ENCODE measurements around the gene SNCA. TPM values are rescaled to one million over a fixed set of nuclear protein-coding genes. Genes with fewer than 3 reads are reported as not detected.

Gene SNCA
- total RNA-seq, 2 experiments from 2014 or later, result 0.85 to 1.3 TPM

GRCh38 chr4:89719536-89720090 is 117.3 kb downstream of the SNCA start:
- no peaks in the 10 kb centered on the region for H3K4me1 Mint-ChIP-seq

GRCh38 chr4:89716893-89717292 is 120.1 kb downstream of the SNCA start:
- Mint-ChIP-seq H3K27ac (no peak overlapping the region), H3K4me1 (no peaks in the 10 kb centered on the region), H3K9me3 (ENCODE audit: low read depth) (no peaks in the 10 kb centered on the region), H3K36me3 (ENCODE audit: low read depth) (no peaks in the 10 kb centered on the region), H3K27me3 (no peaks in the 10 kb centered on the region), H3K4me3 (no peak overlapping the region)
- DNase-seq, result no peak
- CTCF ChIA-PET, result no interaction called here
- intact Hi-C loops (cut with DNase I, micrococcal nuclease), result no loop called here
- ATAC-seq, result no peak
- POLR2A ChIA-PET, result no interaction called here

More at GRCh38 chr4:89719536-89720090, 117.3 kb downstream of the SNCA start:
- ChIA-PET POLR2A (interaction anchor here (0.7 kb wide), 1 partner anchor 48 kb away, joined by 3 read pairs; no protein-coding TSS in a partner anchor), CTCF (no interaction called here)
- Mint-ChIP-seq H3K27me3 (peaks cover 2% of the 10 kb centered on the region), H3K4me3 (no peak overlapping the region), H3K36me3 (ENCODE audit: low read depth) (no peaks in the 10 kb centered on the region), H3K27ac (no peak overlapping the region), H3K9me3 (ENCODE audit: low read depth) (no peaks in the 10 kb centered on the region)
- ATAC-seq (no peak), DNase-seq (no peak)
- intact Hi-C loops (cut with DNase I, micrococcal nuclease), result no loop called here

DNA sequence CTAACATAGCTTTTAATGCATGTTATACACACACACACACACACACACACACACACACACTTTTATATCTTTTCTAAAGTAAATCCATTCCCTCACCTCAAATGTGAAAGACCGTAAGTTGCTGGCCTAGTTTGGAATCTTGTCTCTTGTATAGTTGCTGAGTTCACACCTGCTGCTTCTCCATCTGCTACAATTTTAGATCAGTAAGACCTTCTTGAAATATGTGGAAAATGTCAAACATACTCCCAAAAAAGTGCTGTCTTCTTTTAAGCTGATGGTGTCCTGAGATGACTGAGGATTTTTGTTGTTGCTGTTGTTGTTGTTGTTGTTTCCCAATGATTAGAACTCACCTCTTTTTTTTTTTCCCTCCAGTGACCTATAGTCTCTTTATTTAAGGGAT is 121.3 kb downstream of the SNCA start:
- POLR2A ChIA-PET, result no interaction called here

GRCh38 chr4:89712827-89713226 is 124.1 kb downstream of the SNCA start:
- no peaks in the 10 kb centered on the region for H3K9me3 Mint-ChIP-seq (ENCODE audit: low read depth)
- ChIA-PET CTCF (interaction anchor here (1.0 kb wide), 1 partner anchor 18 kb away, joined by 6 read pairs; no protein-coding TSS in a partner anchor), POLR2A (no interaction called here)
- no peak overlapping the region for H3K4me3 Mint-ChIP-seq
- intact Hi-C loops (cut with DNase I, micrococcal nuclease), result no loop called here
- ATAC-seq (no peak), DNase-seq (no peak)
- H3K27ac Mint-ChIP-seq, result no peak overlapping the region
- H3K27me3 Mint-ChIP-seq, result no peaks in the 10 kb centered on the region
- H3K36me3 Mint-ChIP-seq (ENCODE audit: low read depth), result no peaks in the 10 kb centered on the region
- H3K4me1 Mint-ChIP-seq, result peaks cover 4% of the 10 kb centered on the region

More for the DNA sequence above, 121.3 kb downstream of the SNCA start:
- H3K36me3 Mint-ChIP-seq (ENCODE audit: low read depth), result no peaks in the 10 kb centered on the region
- H3K4me3 Mint-ChIP-seq, result no peak overlapping the region
- CTCF ChIA-PET, result no interaction called here
- DNase-seq, result no peak
- no peaks in the 10 kb centered on the region for H3K9me3 Mint-ChIP-seq (ENCODE audit: low read depth)
- H3K4me1 Mint-ChIP-seq, result no peaks in the 10 kb centered on the region
- no peak for ATAC-seq
- no peaks in the 10 kb centered on the region for H3K27me3 Mint-ChIP-seq
- H3K27ac Mint-ChIP-seq, result no peak overlapping the region
- intact Hi-C loops (cut with DNase I, micrococcal nuclease), result no loop called here

DNA sequence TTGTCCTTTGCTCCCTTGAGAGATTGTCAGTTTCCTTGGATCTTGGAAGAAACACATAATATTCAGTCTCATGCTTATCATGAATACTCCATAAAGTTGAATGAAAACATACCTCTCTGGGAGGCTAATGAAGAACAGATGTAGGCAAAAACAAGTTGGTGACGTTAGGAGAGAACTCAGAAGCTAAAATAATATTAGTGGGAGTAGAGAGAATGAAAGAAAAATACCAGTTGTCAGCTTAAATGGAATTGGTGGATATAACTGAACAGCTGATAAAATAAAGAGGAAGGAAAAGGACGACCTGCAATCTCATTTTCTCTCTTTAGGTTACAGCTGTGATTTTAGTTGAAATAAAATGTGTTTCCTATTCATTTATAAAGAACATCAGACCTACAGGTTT is 124.8 kb downstream of the SNCA start:
- CTCF ChIA-PET, result no interaction called here
- intact Hi-C loops (cut with DNase I, micrococcal nuclease), result no loop called here
- Mint-ChIP-seq H3K4me1 (peaks cover 4% of the 10 kb centered on the region), H3K27me3 (no peaks in the 10 kb centered on the region), H3K36me3 (ENCODE audit: low read depth) (no peaks in the 10 kb centered on the region), H3K4me3 (no peak overlapping the region), H3K27ac (no peak overlapping the region), H3K9me3 (ENCODE audit: low read depth) (no peaks in the 10 kb centered on the region)
- ATAC-seq, result no peak
- POLR2A ChIA-PET, result no interaction called here
- no peak for DNase-seq

- no peak for DNase-seq
- ChIA-PET POLR2A (no interaction called here), CTCF (interaction anchor here (0.6 kb wide), 1 partner anchor 551 kb away, joined by 3 read pairs; no protein-coding TSS in a partner anchor)
- H3K27ac Mint-ChIP-seq, result no peak overlapping the region
- H3K4me3 Mint-ChIP-seq, result no peak overlapping the region
- no peak for ATAC-seq
- H3K27me3 Mint-ChIP-seq, result no peaks in the 10 kb centered on the region
- peaks cover 4% of the 10 kb centered on the region for H3K4me1 Mint-ChIP-seq
- no peaks in the 10 kb centered on the region for H3K9me3 Mint-ChIP-seq (ENCODE audit: low read depth)
- H3K36me3 Mint-ChIP-seq (ENCODE audit: low read depth), result no peaks in the 10 kb centered on the region
- intact Hi-C loops (cut with DNase I, micrococcal nuclease), result no loop called here
These were observed 128.0 kb downstream of the SNCA start for GRCh38 chr4:89708903-89709421.

- CTCF ChIA-PET, result no interaction called here
- peaks cover 4% of the 10 kb centered on the region for H3K4me1 Mint-ChIP-seq
- ATAC-seq, result no peak
These were observed 129.5 kb downstream of the SNCA start for GRCh38 chr4:89707467-89707866.

GRCh38 chr4:89704651-89705395 is 132.1 kb downstream of the SNCA start:
- Mint-ChIP-seq H3K4me1 (peaks cover 4% of the 10 kb centered on the region), H3K27ac (no peak overlapping the region), H3K9me3 (ENCODE audit: low read depth) (no peaks in the 10 kb centered on the region), H3K4me3 (no peak overlapping the region), H3K27me3 (no peaks in the 10 kb centered on the region), H3K36me3 (ENCODE audit: low read depth) (no peaks in the 10 kb centered on the region)
- ATAC-seq, result no peak
- POLR2A ChIA-PET, result no interaction called here
- no peak for DNase-seq
- CTCF ChIA-PET, result no interaction called here
- intact Hi-C loops (cut with DNase I, micrococcal nuclease), result no loop called here

More at GRCh38 chr4:89707467-89707866, 129.5 kb downstream of the SNCA start:
- Mint-ChIP-seq H3K9me3 (ENCODE audit: low read depth) (no peaks in the 10 kb centered on the region), H3K36me3 (ENCODE audit: low read depth) (no peaks in the 10 kb centered on the region), H3K27me3 (no peaks in the 10 kb centered on the region), H3K27ac (no peak overlapping the region), H3K4me3 (no peak overlapping the region)
- DNase-seq, result no peak
- POLR2A ChIA-PET, result no interaction called here
- intact Hi-C loops (cut with DNase I, micrococcal nuclease), result no loop called here

DNA sequence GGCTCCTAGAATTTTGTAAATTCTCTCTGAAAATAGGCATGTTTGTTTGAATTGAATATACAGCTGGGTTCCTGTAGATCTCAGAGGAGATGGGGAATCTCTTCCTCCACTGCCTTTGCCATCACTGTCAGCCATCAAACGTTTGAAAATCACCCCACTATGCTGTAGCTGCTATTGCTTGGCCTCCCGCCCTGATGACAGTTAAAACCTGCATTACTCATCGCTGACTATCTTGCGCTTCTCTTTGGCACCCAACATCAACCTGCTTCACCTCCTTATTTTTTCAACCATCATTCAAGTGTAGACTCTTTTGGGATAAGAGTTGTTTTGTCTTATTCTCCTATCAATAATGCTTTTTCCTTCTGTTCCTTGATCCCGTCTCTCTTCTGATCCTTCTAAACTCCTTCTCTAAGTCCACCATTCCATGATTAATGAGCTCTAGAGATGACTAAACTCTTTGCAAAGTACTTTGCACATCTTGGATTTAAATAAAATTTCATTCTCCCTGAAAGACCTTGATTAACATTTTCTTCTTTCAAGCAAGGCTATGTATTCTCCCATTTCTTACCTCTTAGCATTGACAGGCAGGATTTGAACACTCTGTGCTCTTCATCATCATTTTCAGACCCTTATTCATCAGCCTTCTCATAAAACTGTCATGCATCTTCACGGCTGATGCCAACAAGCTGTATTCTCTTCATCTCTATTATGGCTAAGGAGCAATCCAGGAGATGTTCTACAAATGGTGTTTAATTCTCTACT is 133.0 kb downstream of the SNCA start:
- Mint-ChIP-seq H3K9me3 (ENCODE audit: low read depth) (no peaks in the 10 kb centered on the region), H3K36me3 (ENCODE audit: low read depth) (no peaks in the 10 kb centered on the region), H3K4me1 (peaks cover under 1% of the 10 kb centered on the region), H3K27ac (no peak overlapping the region), H3K27me3 (no peaks in the 10 kb centered on the region), H3K4me3 (no peak overlapping the region)
- POLR2A ChIA-PET, result no interaction called here
- no peak for DNase-seq
- no peak for ATAC-seq
- intact Hi-C loops (cut with DNase I, micrococcal nuclease), result no loop called here
- CTCF ChIA-PET, result no interaction called here

DNA sequence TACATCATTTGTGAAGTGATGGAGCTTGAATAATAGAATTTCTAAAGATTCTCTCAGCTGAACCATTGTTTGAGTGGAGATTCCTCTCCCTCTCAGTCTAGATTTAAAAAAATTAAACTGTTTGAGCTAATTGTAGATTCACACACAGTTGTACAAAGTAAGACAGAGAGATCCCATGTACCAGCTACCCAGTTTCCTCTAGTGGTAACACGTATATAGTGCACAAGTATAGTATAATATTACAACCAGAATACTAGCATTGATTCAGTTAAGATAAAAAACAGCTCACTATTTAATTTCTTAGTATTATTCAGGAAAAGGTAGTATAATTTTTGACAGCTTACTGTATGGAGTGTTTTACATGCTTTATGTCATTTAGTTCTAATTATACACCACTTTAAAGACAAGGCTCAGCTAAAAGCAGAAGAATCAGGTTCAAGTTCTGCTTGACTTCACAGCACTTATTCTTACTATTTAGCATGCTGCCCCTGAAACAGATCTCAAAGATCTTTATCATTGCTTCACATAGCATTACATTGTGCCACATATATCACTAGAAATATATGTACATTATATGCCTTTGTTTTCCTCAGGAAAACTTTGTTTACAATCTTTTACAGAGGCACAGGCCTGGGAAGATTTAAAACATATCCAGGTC is 136.1 kb downstream of the SNCA start:
- POLR2A ChIA-PET, result no interaction called here
- Mint-ChIP-seq H3K27me3 (no peaks in the 10 kb centered on the region), H3K9me3 (ENCODE audit: low read depth) (no peaks in the 10 kb centered on the region), H3K4me1 (no peaks in the 10 kb centered on the region), H3K4me3 (no peak overlapping the region), H3K36me3 (ENCODE audit: low read depth) (no peaks in the 10 kb centered on the region), H3K27ac (no peak overlapping the region)
- intact Hi-C loops (cut with DNase I, micrococcal nuclease), result no loop called here
- no peak for ATAC-seq
- DNase-seq, result no peak
- CTCF ChIA-PET, result no interaction called here

DNA sequence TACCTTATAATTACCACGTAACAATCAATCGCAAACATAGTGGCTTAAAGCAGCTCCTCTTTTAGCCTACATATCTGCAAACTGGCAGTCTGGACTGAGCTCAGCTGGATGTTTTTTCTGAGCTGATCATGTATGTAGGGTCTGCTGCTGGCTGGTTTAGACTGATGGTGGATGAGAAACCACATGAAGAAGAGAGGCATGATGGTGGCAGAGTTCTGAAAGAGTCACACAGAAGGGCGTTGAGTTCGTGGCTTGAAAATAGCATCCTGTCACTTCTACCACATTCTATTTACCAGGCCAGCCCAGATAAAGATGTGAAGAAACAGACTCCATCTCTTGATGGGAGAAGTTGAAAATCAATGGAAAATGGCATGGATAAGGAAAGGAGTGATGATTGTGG is 151.3 kb downstream of the SNCA start:
- ChIA-PET POLR2A (no interaction called here), CTCF (interaction anchor here (1.5 kb wide), 1 partner anchor 12 kb away, joined by 3 read pairs; no protein-coding TSS in a partner anchor)
- Mint-ChIP-seq H3K4me3 (no peak overlapping the region), H3K9me3 (ENCODE audit: low read depth) (no peaks in the 10 kb centered on the region), H3K27me3 (peaks cover 12% of the 10 kb centered on the region), H3K27ac (no peak overlapping the region), H3K4me1 (no peaks in the 10 kb centered on the region), H3K36me3 (ENCODE audit: low read depth) (no peaks in the 10 kb centered on the region)
- intact Hi-C loops (cut with DNase I, micrococcal nuclease), result no loop called here
- ATAC-seq (no peak), DNase-seq (no peak)

Data from activated CD4-positive, alpha-beta T cell treated with anti-CD3 and anti-CD28 coated beads for 36 hours (primary cell).